GM12892 (cell line): ENCODE measurements around the gene SPATA33. TPM values are rescaled to one million over a fixed set of nuclear protein-coding genes. Genes with fewer than 3 reads are reported as not detected.

Source experiments
- DNase-seq: peaks from one replicate; pipeline ENCODE4 v3.0.0; 2011; ENCODE audit not compliant: insufficient read length
- FAIRE-seq: peaks from 2 replicates; lab custom pipeline; 2011; peaks lifted over from hg19 to GRCh38; lab: Jason Lieb, UNC
- POLR2A ChIP-seq: IDR thresholded peaks from 2 replicates; pipeline ENCODE4 v1.6.1; 2011; ENCODE audit warnings: low read depth, low read length, control low read depth
- POLR2AphosphoS5 ChIP-seq: IDR thresholded peaks from 2 replicates; pipeline ENCODE4 v1.6.1; 2011; ENCODE audit warnings: low read depth, low read length, control low read depth
- TAF1 ChIP-seq: IDR thresholded peaks from 2 replicates; pipeline ENCODE4 v1.6.1; 2011; ENCODE audit warnings: low read depth, mild to moderate bottlenecking, control low read depth, low read length, borderline replicate concordance
- polyA plus RNA-seq: library from polyadenylated mRNA; unstranded; fragments of >200 nt; gene quantifications from one replicate; pipeline ENCODE4 v1.2.1, GENCODE V29; 2012; ENCODE audit warnings: missing spikeins, inconsistent platforms; ENCODE audit not compliant: missing spikeins

Gene SPATA33
- polyA plus RNA-seq, result 7.3 TPM

GRCh38 chr16:89657442-89658220 is at the start of gene SPATA33, which contains the start of gene CHMP1A:
SPATA33 (plus strand) TSS chr16:89657836; CDS start chr16:89657912, 76 bp downstream.
CHMP1A (minus strand) TSS chr16:89657708; CDS start chr16:89657588, 120 bp downstream.
- FAIRE-seq (peak; percentile 86), DNase-seq (peak; percentile 96)
- peak; percentile 55; the same call in 1 of the 2 replicates for TF ChIP-seq TAF1
- peak; percentile 92 for TF ChIP-seq POLR2A
- peak; percentile 91 for TF ChIP-seq POLR2AphosphoS5

- no peak for DNase-seq
Measured at GRCh38 chr16:89607937-89608740, 49.5 kb upstream of the SPATA33 start.

GRCh38 chr16:89610108-89610453 is 47.6 kb upstream of the SPATA33 start:
- no peak for TF ChIP-seq POLR2AphosphoS5
- no peak for TF ChIP-seq POLR2A
- TF ChIP-seq TAF1, result no peak
- DNase-seq, result no peak
- no peak for FAIRE-seq

More at GRCh38 chr16:89607937-89608740, 49.5 kb upstream of the SPATA33 start:
- FAIRE-seq, result no peak
- TF ChIP-seq POLR2A (no peak), TAF1 (no peak), POLR2AphosphoS5 (no peak)

- DNase-seq (no peak), FAIRE-seq (no peak)
Measured at GRCh38 chr16:89612415-89613166, 45.0 kb upstream of the SPATA33 start.

DNA sequence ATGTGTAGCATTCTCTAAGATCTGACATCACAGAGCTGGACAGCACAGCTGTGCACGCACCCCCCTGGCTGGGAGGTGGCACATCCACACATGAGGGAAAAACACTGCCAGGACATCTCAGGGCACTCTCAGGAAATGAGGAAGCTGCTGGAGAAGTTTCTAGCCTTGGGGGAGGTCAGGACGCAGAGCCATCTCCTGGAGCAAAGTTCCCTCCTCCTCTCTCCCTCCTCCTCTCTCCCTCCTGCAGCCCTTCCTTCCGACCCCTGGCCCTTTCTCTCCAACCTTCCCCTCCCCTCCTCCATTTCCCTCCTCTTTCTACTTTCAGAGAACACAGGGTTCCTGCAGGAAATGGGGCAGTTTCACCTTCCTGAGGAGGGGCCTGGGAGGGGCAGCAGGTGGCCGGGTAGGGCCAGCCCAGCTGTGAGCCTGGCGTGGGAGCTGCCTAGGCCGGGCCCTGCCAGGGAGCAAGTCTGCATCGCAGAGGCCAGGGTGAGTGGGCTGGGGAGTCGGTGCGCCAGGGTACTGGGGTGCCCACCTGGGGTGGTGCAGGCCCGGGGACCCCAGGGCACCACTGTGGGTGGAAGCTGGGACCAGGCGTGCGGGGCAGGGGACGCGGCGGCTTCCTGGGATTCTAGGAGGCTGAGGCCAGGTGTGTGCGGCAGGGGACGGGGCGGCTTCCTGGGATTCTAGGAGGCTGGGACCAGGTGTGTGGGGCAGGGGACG is 44.2 kb upstream of the SPATA33 start, which contains the start of gene DPEP1:
TSS of gene DPEP1 (plus strand) at position 412 of the 723 bp plus-strand sequence. CDS start 16,769 bp downstream, outside the sequence.
- FAIRE-seq (no peak), DNase-seq (no peak)
- TF ChIP-seq TAF1 (no peak), POLR2AphosphoS5 (no peak), POLR2A (no peak)

More at GRCh38 chr16:89612415-89613166, 45.0 kb upstream of the SPATA33 start:
- TF ChIP-seq POLR2A (no peak), POLR2AphosphoS5 (no peak), TAF1 (no peak)

DNA sequence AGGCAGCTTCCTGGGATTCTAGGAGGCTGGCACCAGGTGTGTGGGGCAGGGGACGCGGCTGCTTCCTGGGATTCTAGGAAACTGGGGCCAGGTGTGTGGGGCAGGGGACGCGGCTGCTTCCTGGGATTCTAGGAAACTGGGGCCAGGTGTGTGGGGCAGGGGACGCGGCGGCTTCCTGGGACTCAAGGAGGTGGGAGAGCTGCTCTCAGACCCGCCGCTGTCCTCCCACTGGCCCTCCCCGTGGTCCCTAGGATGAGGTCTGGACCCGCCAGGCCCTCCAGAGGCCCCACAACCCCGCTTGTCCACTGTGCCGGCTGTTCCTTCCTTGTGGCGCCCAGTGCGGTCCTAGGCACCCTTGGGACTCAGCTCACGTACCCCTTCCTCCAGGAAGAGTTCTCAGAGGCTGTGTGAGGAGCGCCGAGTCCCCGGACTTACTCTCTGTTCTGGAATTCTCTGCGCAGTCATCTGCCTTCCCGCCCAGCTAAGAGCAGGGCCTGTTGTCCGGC is 43.6 kb upstream of the SPATA33 start:
- FAIRE-seq (no peak), DNase-seq (no peak)
- no peak for TF ChIP-seq POLR2AphosphoS5
- no peak for TF ChIP-seq TAF1
- no peak for TF ChIP-seq POLR2A

GRCh38 chr16:89615176-89615575 is 42.5 kb upstream of the SPATA33 start:
- FAIRE-seq (no peak), DNase-seq (no peak)
- TF ChIP-seq POLR2AphosphoS5 (no peak), POLR2A (no peak), TAF1 (no peak)

- no peak for DNase-seq
- no peak for FAIRE-seq
- TF ChIP-seq POLR2AphosphoS5 (no peak), POLR2A (no peak), TAF1 (no peak)
Measured at GRCh38 chr16:89615596-89616090, 42.0 kb upstream of the SPATA33 start.

DNA sequence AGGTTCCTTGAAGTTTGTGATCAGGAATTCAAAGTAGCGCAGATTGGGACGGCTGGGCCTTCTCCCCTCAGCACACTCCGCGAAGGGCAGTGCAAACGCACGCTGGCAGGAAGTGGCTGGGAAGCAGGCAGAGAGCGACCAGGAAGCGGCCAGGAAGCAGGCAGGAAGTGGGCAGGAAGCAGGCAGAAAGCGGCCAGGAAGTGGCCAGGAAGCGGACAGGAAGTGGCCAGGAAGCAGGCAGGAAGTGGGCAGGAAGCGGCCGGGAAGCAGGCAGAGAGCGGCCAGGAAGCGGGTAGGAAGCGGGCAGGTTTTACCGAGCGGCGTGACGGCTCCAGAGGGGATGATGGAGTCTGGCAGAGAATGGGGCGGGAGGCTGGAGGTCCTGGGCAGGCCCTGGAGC is 41.0 kb upstream of the SPATA33 start:
- DNase-seq (no peak), FAIRE-seq (no peak)
- no peak for TF ChIP-seq POLR2A
- TF ChIP-seq TAF1, result no peak
- TF ChIP-seq POLR2AphosphoS5, result no peak

DNA sequence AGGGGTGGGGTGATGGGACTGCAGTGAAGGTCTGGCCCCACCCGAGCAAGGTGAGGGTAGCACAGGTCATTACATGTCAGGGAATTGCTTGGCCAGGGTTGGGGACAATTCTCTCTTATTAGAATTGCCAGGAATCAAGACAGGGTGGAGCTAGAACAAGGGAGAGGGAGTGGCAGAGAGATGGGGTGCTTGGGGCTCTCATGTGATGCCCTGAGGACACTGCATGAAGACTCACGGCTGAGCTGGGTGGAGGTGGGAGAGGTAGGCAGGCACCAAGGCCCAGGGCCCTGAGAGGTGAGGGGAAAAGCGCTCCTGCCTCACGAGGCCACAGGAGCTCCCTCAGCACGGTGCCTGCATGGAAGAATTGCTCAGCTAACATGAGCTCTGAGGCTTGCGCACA is 40.6 kb upstream of the SPATA33 start:
- DNase-seq (no peak), FAIRE-seq (no peak)
- no peak for TF ChIP-seq POLR2A
- TF ChIP-seq TAF1, result no peak
- no peak for TF ChIP-seq POLR2AphosphoS5
